ENCODE data around the gene DYNC1LI1.

- TF ChIP-seq, protein P1, sequence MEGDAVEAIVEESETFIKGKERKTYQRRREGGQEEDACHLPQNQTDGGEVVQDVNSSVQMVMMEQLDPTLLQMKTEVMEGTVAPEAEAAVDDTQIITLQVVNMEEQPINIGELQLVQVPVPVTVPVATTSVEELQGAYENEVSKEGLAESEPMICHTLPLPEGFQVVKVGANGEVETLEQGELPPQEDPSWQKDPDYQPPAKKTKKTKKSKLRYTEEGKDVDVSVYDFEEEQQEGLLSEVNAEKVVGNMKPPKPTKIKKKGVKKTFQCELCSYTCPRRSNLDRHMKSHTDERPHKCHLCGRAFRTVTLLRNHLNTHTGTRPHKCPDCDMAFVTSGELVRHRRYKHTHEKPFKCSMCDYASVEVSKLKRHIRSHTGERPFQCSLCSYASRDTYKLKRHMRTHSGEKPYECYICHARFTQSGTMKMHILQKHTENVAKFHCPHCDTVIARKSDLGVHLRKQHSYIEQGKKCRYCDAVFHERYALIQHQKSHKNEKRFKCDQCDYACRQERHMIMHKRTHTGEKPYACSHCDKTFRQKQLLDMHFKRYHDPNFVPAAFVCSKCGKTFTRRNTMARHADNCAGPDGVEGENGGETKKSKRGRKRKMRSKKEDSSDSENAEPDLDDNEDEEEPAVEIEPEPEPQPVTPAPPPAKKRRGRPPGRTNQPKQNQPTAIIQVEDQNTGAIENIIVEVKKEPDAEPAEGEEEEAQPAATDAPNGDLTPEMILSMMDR (IDR thresholded peaks at IDR 0.05 in 2 of 3, conservative IDR thresholded peaks at IDR 0.05 in 1 of 3; ENCODE audit: insufficient read depth in 2 of 3, low read depth in 1 of 3, low read length in 3 of 3) = no peak
- no peak for TF ChIP-seq EGR1 (conservative IDR thresholded peaks at IDR 0.05)
- TF ChIP-seq EZH2 (IDR thresholded peaks at IDR 0.05; ENCODE audit: borderline replicate concordance, low read depth, low read length) = 0 out of 2 replicates have a peak, but pooled peaks have one; percentile 74
- TF ChIP-seq ZNF561 (CRISPR knock-in tag; conservative IDR thresholded peaks at IDR 0.05) = no peak
- no peak for TF ChIP-seq ZNF830 (CRISPR knock-in tag; IDR thresholded peaks at IDR 0.05)
- TF ChIP-seq, protein P2, sequence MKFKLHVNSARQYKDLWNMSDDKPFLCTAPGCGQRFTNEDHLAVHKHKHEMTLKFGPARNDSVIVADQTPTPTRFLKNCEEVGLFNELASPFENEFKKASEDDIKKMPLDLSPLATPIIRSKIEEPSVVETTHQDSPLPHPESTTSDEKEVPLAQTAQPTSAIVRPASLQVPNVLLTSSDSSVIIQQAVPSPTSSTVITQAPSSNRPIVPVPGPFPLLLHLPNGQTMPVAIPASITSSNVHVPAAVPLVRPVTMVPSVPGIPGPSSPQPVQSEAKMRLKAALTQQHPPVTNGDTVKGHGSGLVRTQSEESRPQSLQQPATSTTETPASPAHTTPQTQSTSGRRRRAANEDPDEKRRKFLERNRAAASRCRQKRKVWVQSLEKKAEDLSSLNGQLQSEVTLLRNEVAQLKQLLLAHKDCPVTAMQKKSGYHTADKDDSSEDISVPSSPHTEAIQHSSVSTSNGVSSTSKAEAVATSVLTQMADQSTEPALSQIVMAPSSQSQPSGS (CRISPR knock-in tag; IDR thresholded peaks at IDR 0.05) = no peak
- no peak for TF ChIP-seq MXI1 (IDR thresholded peaks at IDR 0.05; ENCODE audit: low read depth, low read length)
- TF ChIP-seq ETV5 (CRISPR knock-in tag; IDR thresholded peaks at IDR 0.05; ENCODE audit: low read depth) = no peak
- TF ChIP-seq, protein P3, sequence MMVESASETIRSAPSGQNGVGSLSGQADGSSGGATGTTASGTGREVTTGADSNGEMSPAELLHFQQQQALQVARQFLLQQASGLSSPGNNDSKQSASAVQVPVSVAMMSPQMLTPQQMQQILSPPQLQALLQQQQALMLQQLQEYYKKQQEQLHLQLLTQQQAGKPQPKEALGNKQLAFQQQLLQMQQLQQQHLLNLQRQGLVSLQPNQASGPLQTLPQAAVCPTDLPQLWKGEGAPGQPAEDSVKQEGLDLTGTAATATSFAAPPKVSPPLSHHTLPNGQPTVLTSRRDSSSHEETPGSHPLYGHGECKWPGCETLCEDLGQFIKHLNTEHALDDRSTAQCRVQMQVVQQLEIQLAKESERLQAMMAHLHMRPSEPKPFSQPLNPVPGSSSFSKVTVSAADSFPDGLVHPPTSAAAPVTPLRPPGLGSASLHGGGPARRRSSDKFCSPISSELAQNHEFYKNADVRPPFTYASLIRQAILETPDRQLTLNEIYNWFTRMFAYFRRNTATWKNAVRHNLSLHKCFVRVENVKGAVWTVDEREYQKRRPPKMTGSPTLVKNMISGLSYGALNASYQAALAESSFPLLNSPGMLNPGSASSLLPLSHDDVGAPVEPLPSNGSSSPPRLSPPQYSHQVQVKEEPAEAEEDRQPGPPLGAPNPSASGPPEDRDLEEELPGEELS (CRISPR knock-in tag; IDR thresholded peaks at IDR 0.05; ENCODE audit: borderline replicate concordance) = no peak
- no peak for TF ChIP-seq ZSCAN29 (IDR thresholded peaks at IDR 0.05)
Measured at GRCh38 chr3:32592696-32593353, 22.2 kb upstream of the DYNC1LI1 start.

All from K562 (cell line).